Smooth muscle cell (in vitro differentiated cells): Measurements from ENCODE around the gene RUNX1. TPM values are rescaled to one million over a fixed set of nuclear protein-coding genes. Genes with fewer than 3 reads are reported as not detected.

Experiments used
- DNase-seq: peaks from one replicate; lab custom pipeline; 2025; ENCODE audit not compliant: unreplicated experiment; lab: John Stamatoyannopoulos, UW
- H2AFZ ChIP-seq: fragments of 200-600 bp; sonication (generic); 2 replicates; pipeline ENCODE4 v1.6.0; 2016; ENCODE audit warnings: antibody characterized with exemption, low read depth, mild to moderate bottlenecking
- H3F3A ChIP-seq: fragments of 200-600 bp; sonication (generic); 2 replicates; pipeline ENCODE4 v1.6.0; 2017; ENCODE audit warnings: antibody characterized with exemption, low read depth
- H3K27ac ChIP-seq: fragments of 200-600 bp; sonication (generic); 2 replicates; pipeline ENCODE4 v1.5.1; 2016; ENCODE audit warnings: low read depth, mild to moderate bottlenecking
- H3K27me3 ChIP-seq: fragments of 200-600 bp; sonication (generic); 2 replicates; pipeline ENCODE4 v1.6.1; 2016; ENCODE audit warnings: low read depth, mild to moderate bottlenecking
- H3K36me3 ChIP-seq: fragments of 200-600 bp; sonication (generic); 2 replicates; pipeline ENCODE4 v1.5.1; 2016; ENCODE audit warnings: low read depth
- H3K4me1 ChIP-seq: fragments of 200-600 bp; sonication (generic); 2 replicates; pipeline ENCODE4 v1.5.1; 2016; ENCODE audit warnings: low read depth
- H3K4me2 ChIP-seq: fragments of 200-600 bp; sonication (generic); 2 replicates; pipeline ENCODE4 v1.6.0; 2016; ENCODE audit warnings: mild to moderate bottlenecking
- H3K4me3 ChIP-seq: fragments of 200-600 bp; sonication (generic); 2 replicates; pipeline ENCODE4 v1.5.1; 2016; ENCODE audit warnings: mild to moderate bottlenecking
- H3K79me2 ChIP-seq: fragments of 200-600 bp; sonication (generic); 2 replicates; pipeline ENCODE4 v1.6.0; 2016; ENCODE audit warnings: low read depth, mild to moderate bottlenecking
- H3K9ac ChIP-seq: fragments of 200-600 bp; sonication (generic); 2 replicates; pipeline ENCODE4 v1.6.0; 2016; ENCODE audit warnings: low read depth
- H3K9me3 ChIP-seq: fragments of 200-600 bp; sonication (generic); replicated peaks from 2 replicates; pipeline ENCODE4 v1.5.1; 2016; ENCODE audit warnings: low read depth
- H4K20me1 ChIP-seq: fragments of 200-600 bp; sonication (generic); 2 replicates; pipeline ENCODE4 v1.6.0; 2016; ENCODE audit warnings: low read depth
- CTCF ChIP-seq: fragments of 200-600 bp; sonication (generic); IDR thresholded peaks from 2 replicates; pipeline ENCODE4 v1.5.1; 2017; ENCODE audit warnings: borderline replicate concordance, mild to moderate bottlenecking, antibody characterized with exemption; ENCODE audit not compliant: insufficient read depth, poor library complexity, severe bottlenecking
- whole genome bisulfite sequencing: methylation state at CpG from one replicate; pipeline ENCODE4 v1.1.7; 2016; ENCODE audit warnings: low lambda C conversion rate; 5-methylcytosine and 5-hydroxymethylcytosine counted together
- polyA plus RNA-seq: library from polyadenylated mRNA; unstranded; fragments of >200 nt; fragmentation: Nextera tagmentation; extraction: Ambion mirVana; gene quantifications from 2 replicates; pipeline ENCODE4 v1.2.1, GENCODE V29; 2016
- total RNA-seq: library from RNA; depleted of rRNA; stranded (reverse); fragments of >200 nt; gene quantifications from 2 replicates; pipeline ENCODE4 v1.2.3, GENCODE V29; 2014

RUNX1 gene
- total and polyA plus RNA-seq, 2 experiments from 2014 or later, result 33.4 to 97.6 TPM

DNA sequence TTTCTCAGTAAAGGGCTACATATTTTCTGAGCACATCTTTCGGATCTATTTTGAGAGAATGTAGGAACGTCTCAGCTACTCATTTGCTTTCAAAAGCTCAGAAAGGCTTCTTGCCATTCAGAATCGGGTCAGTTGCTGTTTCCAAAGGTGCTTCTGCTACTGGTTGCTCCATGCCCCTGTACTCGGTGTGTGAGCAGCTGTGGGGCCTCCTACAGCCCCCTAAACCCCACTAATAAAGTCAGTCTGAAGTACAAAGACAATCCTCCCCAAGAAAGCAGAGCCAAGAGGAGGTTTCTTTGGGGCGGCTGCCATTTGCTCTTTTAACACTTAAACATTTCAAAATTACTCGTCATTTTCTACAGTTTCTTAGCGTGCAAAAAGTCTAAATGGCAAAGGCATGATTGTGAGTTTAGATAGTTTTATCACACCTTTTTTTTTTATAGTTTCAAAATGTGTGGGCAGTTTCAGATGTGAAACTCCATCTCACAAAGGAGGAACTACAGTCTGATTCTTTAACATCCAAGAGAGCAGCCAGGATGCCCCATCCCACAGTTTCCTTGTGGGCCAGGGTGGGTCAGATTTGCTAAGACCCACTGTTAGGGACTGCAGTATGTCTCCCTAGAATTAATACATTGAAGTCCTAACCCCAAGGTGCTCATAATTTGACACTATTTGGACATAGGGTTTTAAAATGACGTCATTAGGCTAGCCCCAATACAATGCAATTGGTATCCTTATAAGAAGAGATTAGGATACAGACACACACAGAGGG, 4.1 kb downstream of the RUNX1 start:
- Histone ChIP-seq H2AFZ (no peak overlapping the region), H3K36me3 (no peaks in the 10 kb centered on the region), H3K4me3 (no peak overlapping the region), H4K20me1 (peaks cover 6% of the 10 kb centered on the region), H3K9ac (no peak overlapping the region), H3K4me1 (peaks cover 16% of the 10 kb centered on the region), H3K27ac (peak overlapping the region; percentile 99), H3K27me3 (no peaks in the 10 kb centered on the region), H3K4me2 (peak overlapping the region; percentile 90), H3F3A (peaks cover 13% of the 10 kb centered on the region), H3K79me2 (peaks cover 64% of the 10 kb centered on the region), H3K9me3 (no peaks in the 10 kb centered on the region)
- no peak for DNase-seq
- WGBS, result 91% methylated on average over 8 of the region's 8 CpGs
- no peak for TF ChIP-seq CTCF

DNA sequence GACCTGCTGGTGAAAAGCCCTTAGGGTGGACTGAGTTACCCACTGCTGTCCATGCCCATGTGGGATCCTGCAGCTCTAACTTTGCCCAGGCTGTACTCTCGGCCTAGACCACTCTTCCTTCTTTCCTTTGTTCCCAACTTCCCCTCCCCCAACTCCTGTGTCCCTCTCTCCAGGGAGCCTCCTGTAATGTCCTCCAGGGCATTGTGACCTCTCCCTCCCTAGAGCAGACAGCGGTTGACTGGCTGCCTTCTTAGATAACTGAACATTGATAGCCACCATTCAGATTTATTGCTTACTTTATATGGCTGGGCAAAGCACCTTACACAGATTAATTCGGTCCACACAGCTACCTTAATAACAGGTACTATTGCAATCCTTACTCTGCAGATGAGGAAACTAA, 5.0 kb downstream of the RUNX1 start:
- Histone ChIP-seq H3K27ac (no peak overlapping the region), H3K9me3 (no peaks in the 10 kb centered on the region), H3K27me3 (no peaks in the 10 kb centered on the region), H3K4me1 (peaks cover 12% of the 10 kb centered on the region), H4K20me1 (peaks cover 10% of the 10 kb centered on the region), H3K9ac (no peak overlapping the region), H3K4me2 (no peak overlapping the region), H2AFZ (no peak overlapping the region), H3F3A (peaks cover 12% of the 10 kb centered on the region), H3K79me2 (peaks cover 71% of the 10 kb centered on the region), H3K36me3 (no peaks in the 10 kb centered on the region), H3K4me3 (no peak overlapping the region)
- TF ChIP-seq CTCF, result no peak
- no peak for DNase-seq
- 97% methylated on average over 3 of the region's 3 CpGs for WGBS

DNA sequence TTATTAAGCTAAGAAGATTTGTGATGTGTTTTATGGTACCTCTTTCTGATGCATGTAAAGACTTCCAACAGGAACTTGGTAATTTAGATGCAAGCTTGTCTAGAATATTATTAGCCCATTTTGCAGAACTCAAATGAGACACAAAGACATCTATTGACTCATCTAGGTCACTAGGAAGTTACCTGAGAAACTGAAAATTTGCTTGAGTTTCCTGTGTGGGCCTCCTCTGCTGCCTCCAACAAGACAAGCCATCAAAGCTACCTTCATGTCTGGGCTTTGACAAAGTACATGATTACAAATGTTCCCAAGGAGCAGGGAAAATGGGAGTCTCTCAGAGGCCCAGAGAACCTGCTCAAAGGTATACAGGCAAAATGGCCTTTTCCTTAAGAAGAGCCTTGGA, 5.6 kb downstream of the RUNX1 start:
- H3K27ac ChIP-seq, result no peak overlapping the region
- peaks cover 12% of the 10 kb centered on the region for H3K4me1 ChIP-seq
- H3K36me3 ChIP-seq, result no peaks in the 10 kb centered on the region
- no peaks in the 10 kb centered on the region for H3K9me3 ChIP-seq
- H4K20me1 ChIP-seq, result peaks cover 16% of the 10 kb centered on the region
- no peak overlapping the region for H3K4me3 ChIP-seq
- no peak overlapping the region for H2AFZ ChIP-seq
- no peaks in the 10 kb centered on the region for H3K27me3 ChIP-seq
- H3K9ac ChIP-seq, result no peak overlapping the region
- no peak for TF ChIP-seq CTCF
- no peak for DNase-seq
- H3K4me2 ChIP-seq, result no peak overlapping the region
- peaks cover 11% of the 10 kb centered on the region for H3F3A ChIP-seq
- peaks cover 71% of the 10 kb centered on the region for H3K79me2 ChIP-seq

GRCh38 chr21:35042836-35043235, 6.3 kb downstream of the RUNX1 start:
- Histone ChIP-seq H3K9ac (no peak overlapping the region), H4K20me1 (peaks cover 22% of the 10 kb centered on the region), H3K27ac (no peak overlapping the region), H3K4me2 (no peak overlapping the region), H3K36me3 (no peaks in the 10 kb centered on the region), H3K4me3 (no peak overlapping the region), H3K4me1 (peaks cover 7% of the 10 kb centered on the region), H3K9me3 (no peaks in the 10 kb centered on the region), H2AFZ (no peak overlapping the region), H3K27me3 (no peaks in the 10 kb centered on the region), H3F3A (peaks cover 4% of the 10 kb centered on the region), H3K79me2 (peaks cover 71% of the 10 kb centered on the region)
- TF ChIP-seq CTCF, result no peak
- WGBS, result 86% methylated on average over 6 of the region's 6 CpGs
- no peak for DNase-seq
